GM12872 (cell line): ENCODE measurements around the gene TBK1.

ENCODE experiments used
- CTCF ChIP-seq: IDR thresholded peaks from 3 replicates; pipeline ENCODE4 v1.5.1; 2011; ENCODE audit warnings: low read depth, mild to moderate bottlenecking, low read length, moderate library complexity; ENCODE audit not compliant: insufficient read depth

TBK1 gene

GRCh38 chr12:64455506-64455905 lies 3.6 kb downstream of the TBK1 start:
- TF ChIP-seq CTCF: no peak

GRCh38 chr12:64456119-64456518 lies 4.2 kb downstream of the TBK1 start:
- TF ChIP-seq CTCF: no peak

- no peak for TF ChIP-seq CTCF
Observed at GRCh38 chr12:64457032-64457431, 5.1 kb downstream of the TBK1 start.

- TF ChIP-seq CTCF: no peak
Observed at GRCh38 chr12:64457466-64457865, 5.5 kb downstream of the TBK1 start.

GRCh38 chr12:64457923-64458322 lies 6.0 kb downstream of the TBK1 start:
- no peak for TF ChIP-seq CTCF

- TF ChIP-seq CTCF: no peak
Observed at GRCh38 chr12:64459394-64459891, 7.5 kb downstream of the TBK1 start.

- TF ChIP-seq CTCF: no peak
Observed at GRCh38 chr12:64461634-64462414, 9.9 kb downstream of the TBK1 start.

- TF ChIP-seq CTCF: no peak
Observed at GRCh38 chr12:64466178-64466577, 14.3 kb downstream of the TBK1 start.
